CD4-positive, alpha-beta memory T cell (primary cell): ENCODE results near the gene SHH. TPM values are rescaled to one million over a fixed set of nuclear protein-coding genes. Genes with fewer than 3 reads are reported as not detected.
"Not testable (repeated sequence)": the region's sequence is repeated elsewhere in the genome, so short reads cannot be mapped to it uniquely, and the experiment has no call there.

Experiments
- CTCF ChIA-PET: fragments of 350-600 bp; sonication (Branson Sonifier 250); formaldehyde crosslinking; loops from one replicate; lab custom pipeline; 2021; ENCODE audit warnings: inconsistent platforms; ENCODE audit not compliant: partially characterized antibody; lab: Charles Lee
- POLR2A ChIA-PET: fragments of 350-600 bp; sonication (Branson Sonifier 250); formaldehyde crosslinking; loops from one replicate; lab custom pipeline; 2021; ENCODE audit not compliant: partially characterized antibody; lab: Charles Lee
- DNase-seq, 5 donors: peaks; one replicate each; pipeline versions ENCODE4 v3.0.0 to v3.0.0-alpha.2; 2020 to 2022; ENCODE audit warnings: mixed read lengths in 1 of 5
- H3K27ac ChIP-seq: one replicate; pipeline ENCODE4 v1.7.0; 2013; ENCODE audit warnings: low read depth, low read length
- H3K27me3 ChIP-seq: 2 replicates; pipeline ENCODE4 v1.7.0; 2013; ENCODE audit warnings: mild to moderate bottlenecking, low read length, moderate library complexity; ENCODE audit not compliant: insufficient read depth
- H3K36me3 ChIP-seq: 2 replicates; pipeline ENCODE4 v1.7.0; 2013; ENCODE audit warnings: mild to moderate bottlenecking, low read length, moderate library complexity; ENCODE audit not compliant: insufficient read depth
- H3K4me1 ChIP-seq: 2 replicates; pipeline ENCODE4 v1.7.0; 2013; ENCODE audit warnings: mild to moderate bottlenecking, low read length, moderate library complexity; ENCODE audit not compliant: insufficient read depth
- H3K4me3 ChIP-seq, 2 donors: one replicate each; pipeline ENCODE4 v1.7.0; 2013; ENCODE audit warnings: low read length in 2 of 2, mild to moderate bottlenecking in 1 of 2
- H3K9me3 ChIP-seq, 2 donors: one replicate each; pipeline ENCODE4 v1.7.0; 2013; ENCODE audit warnings: low read length in 2 of 2, control low read depth in 1 of 2; ENCODE audit not compliant: control insufficient read depth in 1 of 2
- H3K27ac Mint-ChIP-seq, 7 donors: one replicate each; pipeline ENCODE4 v1.8.0; 2020 to 2021; ENCODE audit warnings: mixed read lengths in 7 of 7, mild to moderate bottlenecking in 6 of 7, inconsistent platforms in 3 of 7, moderate library complexity in 3 of 7
- H3K27me3 Mint-ChIP-seq, 2 donors: one replicate each; pipeline ENCODE4 v1.8.0; 2020 to 2021; ENCODE audit warnings: mixed read lengths in 2 of 2
- H3K36me3 Mint-ChIP-seq, 2 donors: one replicate each; pipeline ENCODE4 v1.8.0; 2020 to 2021; ENCODE audit warnings: mixed read lengths in 2 of 2, inconsistent platforms in 1 of 2, mild to moderate bottlenecking in 1 of 2
- H3K4me1 Mint-ChIP-seq, 4 donors: one replicate each; pipeline ENCODE4 v1.8.0; 2020 to 2021; ENCODE audit warnings: mixed read lengths in 4 of 4, mild to moderate bottlenecking in 1 of 4
- H3K4me3 Mint-ChIP-seq, 8 donors: one replicate each; pipeline ENCODE4 v1.8.0; 2020 to 2021; ENCODE audit warnings: mixed read lengths in 8 of 8, mild to moderate bottlenecking in 7 of 8, moderate library complexity in 6 of 8, inconsistent platforms in 3 of 8
- H3K9me3 Mint-ChIP-seq, 8 donors: one replicate each; pipeline ENCODE4 v1.8.0; 2020 to 2021; ENCODE audit warnings: mixed read lengths in 8 of 8, mild to moderate bottlenecking in 5 of 8, inconsistent platforms in 3 of 8, moderate library complexity in 1 of 8
- intact Hi-C: fragments of 100-400 bp; cut with micrococcal nuclease; formaldehyde crosslinking; loops from one replicate; pipeline ENCODE4 v1.15.1; 2023
- polyA plus RNA-seq, 2 donors: library from polyadenylated mRNA; unstranded; fragments of 300-500 nt; fragmentation: Illumina TruSeq; gene quantifications; one replicate each; pipeline ENCODE4 v1.2.3, GENCODE V29; 2021
- total RNA-seq, 2 experiments: library from RNA; stranded (reverse); gene quantifications; one replicate each; pipeline ENCODE4 v1.2.3, GENCODE V29; 2021

Gene SHH
- total and polyA plus RNA-seq, 4 experiments from 2014 or later = 0.03 TPM; not detected in 3

- intact Hi-C loops, DNase-seq, H3K27ac ChIP-seq, H3K27ac Mint-ChIP-seq, H3K4me3 ChIP-seq, H3K4me3 Mint-ChIP-seq, H3K4me1 Mint-ChIP-seq, H3K9me3 ChIP-seq, H3K27me3 ChIP-seq, H3K4me1 ChIP-seq, H3K36me3 ChIP-seq, POLR2A ChIA-PET, H3K36me3 Mint-ChIP-seq, H3K9me3 Mint-ChIP-seq: not testable (repeated sequence)
- H3K27me3 Mint-ChIP-seq = peaks cover 15 to 27% of the 10 kb centered on the region in 2 donors
- CTCF ChIA-PET = interaction anchor here (2.1 kb wide), 1 partner anchor 19 kb away, joined by 7 read pairs; no protein-coding TSS in a partner anchor
These were observed 5.3 kb upstream of the SHH start for GRCh38 chr7:155817515-155817914.

DNA sequence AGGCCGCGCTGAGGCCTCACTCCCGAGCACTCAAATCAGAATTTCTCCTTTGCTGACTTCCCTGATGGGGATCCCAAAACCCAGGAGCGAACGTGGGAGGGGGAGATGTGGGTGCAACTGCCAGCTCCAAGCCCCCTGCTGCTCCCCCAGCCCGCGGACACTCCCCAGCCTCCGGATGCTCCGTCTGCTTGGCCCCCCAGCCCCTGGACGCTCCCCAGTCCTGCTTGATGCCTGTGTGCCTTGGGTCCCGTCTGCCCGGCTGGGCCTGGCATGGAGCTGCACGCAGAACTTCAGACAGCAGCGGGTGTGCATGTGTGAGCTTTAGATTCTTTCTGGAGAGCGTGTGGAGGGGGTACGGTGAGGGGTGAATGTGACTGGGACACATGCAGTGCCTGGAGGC, 4.7 kb upstream of the SHH start:
- Histone ChIP-seq H3K4me1 (no peaks in the 10 kb centered on the region), H3K36me3 (no peaks in the 10 kb centered on the region), H3K9me3 (no peaks in the 10 kb centered on the region), H3K27me3 (no peaks in the 10 kb centered on the region), H3K4me3 (no peak overlapping the region), H3K27ac (no peak overlapping the region)
- H3K36me3 Mint-ChIP-seq = no peaks in the 10 kb centered on the region
- DNase-seq = no peak
- intact Hi-C loops = no loop called here
- no peak overlapping the region for H3K27ac Mint-ChIP-seq
- CTCF ChIA-PET = interaction anchor here (2.1 kb wide), 1 partner anchor 18 kb away, joined by 7 read pairs; no protein-coding TSS in a partner anchor
- no peak overlapping the region for H3K4me3 Mint-ChIP-seq
- no peaks in the 10 kb centered on the region for H3K9me3 Mint-ChIP-seq
- peaks cover 4 to 10% (median 6%) of the 10 kb centered on the region in 4 donors for H3K4me1 Mint-ChIP-seq
- peaks cover 20 to 32% of the 10 kb centered on the region in 2 donors for H3K27me3 Mint-ChIP-seq
- POLR2A ChIA-PET = no interaction called here

DNA sequence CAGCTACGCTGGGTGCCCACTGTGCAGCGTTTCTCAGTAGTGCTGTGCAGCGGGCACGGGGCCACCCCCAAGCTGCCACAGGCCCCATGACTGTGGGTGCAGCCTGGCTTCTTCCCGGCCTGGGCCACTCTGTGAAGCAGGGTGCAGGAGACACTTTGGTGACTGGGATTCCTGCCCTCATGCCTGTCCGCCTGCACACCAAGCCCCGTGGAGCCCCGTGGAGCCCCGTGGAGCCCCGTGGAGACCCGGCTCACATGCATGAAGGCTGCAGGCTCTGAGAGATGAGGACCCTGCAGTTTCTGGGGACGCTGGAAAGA, 3.9 kb upstream of the SHH start:
- no peaks in the 10 kb centered on the region for H3K36me3 ChIP-seq
- H3K4me3 ChIP-seq = no peak overlapping the region
- ChIA-PET POLR2A (no interaction called here), CTCF (interaction anchor here (2.1 kb wide), 1 partner anchor 18 kb away, joined by 7 read pairs; no protein-coding TSS in a partner anchor)
- Mint-ChIP-seq H3K27ac (no peak overlapping the region), H3K9me3 (no peaks in the 10 kb centered on the region), H3K4me3 (no peak overlapping the region), H3K27me3 (peaks cover 29 to 37% of the 10 kb centered on the region in 2 donors), H3K4me1 (peaks cover 9 to 17% (median 12%) of the 10 kb centered on the region in 4 donors), H3K36me3 (no peaks in the 10 kb centered on the region)
- no peaks in the 10 kb centered on the region for H3K9me3 ChIP-seq
- peaks cover 6% of the 10 kb centered on the region for H3K27me3 ChIP-seq
- H3K27ac ChIP-seq = no peak overlapping the region
- intact Hi-C loops = no loop called here
- no peaks in the 10 kb centered on the region for H3K4me1 ChIP-seq
- peak in 1 of 5 donors; percentile 11 for DNase-seq

GRCh38 chr7:155815332-155816191, 3.3 kb upstream of the SHH start:
- H3K4me1 Mint-ChIP-seq = peaks cover 9 to 23% (median 16%) of the 10 kb centered on the region in 4 donors
- H3K4me3 ChIP-seq = no peak overlapping the region
- ChIA-PET POLR2A (no interaction called here), CTCF (no interaction called here)
- H3K9me3 ChIP-seq = no peaks in the 10 kb centered on the region
- DNase-seq = peak; percentile 5 to 39 (median 31)
- H3K4me3 Mint-ChIP-seq = peak overlapping the region in 4 of 8 donors; percentile 13 to 74 (median 50)
- no peaks in the 10 kb centered on the region for H3K36me3 ChIP-seq
- no peak overlapping the region for H3K27ac ChIP-seq
- H3K27me3 ChIP-seq = peaks cover 9% of the 10 kb centered on the region
- no peaks in the 10 kb centered on the region for H3K9me3 Mint-ChIP-seq
- H3K27ac Mint-ChIP-seq = peak overlapping the region in 1 of 7 donors; percentile 52
- intact Hi-C loops = loop anchor here (2.0 kb wide), 1 partner anchor 999 kb away; no protein-coding TSS in a partner anchor
- H3K4me1 ChIP-seq = no peaks in the 10 kb centered on the region
- H3K27me3 Mint-ChIP-seq = peaks cover 32 to 42% of the 10 kb centered on the region in 2 donors
- H3K36me3 Mint-ChIP-seq = no peaks in the 10 kb centered on the region

DNA sequence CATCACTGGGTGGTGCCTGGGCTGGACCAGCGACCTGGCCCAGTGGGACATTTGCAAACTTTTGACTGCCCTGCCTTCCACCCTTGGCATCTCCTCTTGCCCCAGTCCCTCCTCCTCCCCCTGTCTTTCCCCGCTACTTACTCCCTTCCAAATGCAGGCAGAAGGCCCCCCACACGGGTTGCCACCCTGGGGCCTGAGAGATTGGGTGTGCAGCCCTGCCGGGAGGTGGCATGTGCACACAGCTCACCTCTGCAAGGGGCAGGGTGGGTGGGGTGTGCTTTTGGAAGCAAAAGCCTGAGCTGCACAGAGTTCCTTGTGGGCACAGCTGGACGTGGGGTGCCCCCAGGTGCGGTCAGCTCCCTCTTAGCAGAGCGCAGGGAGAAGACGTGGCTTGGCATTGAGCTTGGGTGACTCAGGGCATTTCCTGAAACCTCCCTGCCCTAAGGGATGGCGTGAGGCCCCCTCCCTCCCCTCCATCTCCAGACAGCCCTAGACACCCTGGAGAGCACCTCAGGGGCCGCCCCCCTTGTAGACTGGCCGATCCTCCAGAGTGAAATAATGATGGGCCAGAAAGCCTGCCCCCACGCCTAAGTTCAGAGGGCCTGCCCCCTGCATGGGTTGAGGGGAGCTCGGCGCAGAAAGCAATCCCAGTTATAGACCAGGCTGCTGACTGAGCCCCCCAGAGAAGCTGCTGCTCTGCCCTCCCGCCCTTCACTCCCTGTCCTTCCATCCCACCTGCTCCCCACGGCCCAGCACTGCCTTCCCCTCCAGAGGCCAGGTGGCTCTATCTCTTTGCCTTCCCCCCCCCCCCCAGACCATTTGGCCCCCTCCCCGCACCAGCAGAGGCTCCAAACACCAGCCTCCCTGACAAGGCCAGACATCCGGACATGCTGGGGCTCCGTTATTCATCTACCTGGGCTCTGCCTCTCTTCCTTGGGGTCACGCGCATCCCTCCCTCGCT, 2.3 kb upstream of the SHH start:
- Histone ChIP-seq H3K4me1 (no peaks in the 10 kb centered on the region), H3K4me3 (no peak overlapping the region), H3K9me3 (no peaks in the 10 kb centered on the region), H3K27ac (no peak overlapping the region), H3K27me3 (peaks cover 12% of the 10 kb centered on the region), H3K36me3 (no peaks in the 10 kb centered on the region)
- Mint-ChIP-seq H3K36me3 (no peaks in the 10 kb centered on the region), H3K9me3 (no peaks in the 10 kb centered on the region), H3K4me1 (peaks cover 9 to 23% (median 16%) of the 10 kb centered on the region in 4 donors), H3K27ac (no peak overlapping the region), H3K27me3 (peaks cover 34 to 43% of the 10 kb centered on the region in 2 donors), H3K4me3 (no peak overlapping the region)
- ChIA-PET CTCF (no interaction called here), POLR2A (no interaction called here)
- intact Hi-C loops = loop anchor here (2.0 kb wide), 1 partner anchor 1000 kb away; no protein-coding TSS in a partner anchor
- peak in 1 of 5 donors; percentile 20 for DNase-seq

- Mint-ChIP-seq H3K27ac (peak overlapping the region in 1 of 7 donors; percentile 29), H3K27me3 (peaks cover 38 to 47% of the 10 kb centered on the region in 2 donors), H3K36me3 (no peaks in the 10 kb centered on the region), H3K9me3 (no peaks in the 10 kb centered on the region), H3K4me3 (no peak overlapping the region), H3K4me1 (peaks cover 9 to 29% (median 16%) of the 10 kb centered on the region in 4 donors)
- Histone ChIP-seq H3K27me3 (peaks cover 12% of the 10 kb centered on the region), H3K27ac (no peak overlapping the region), H3K9me3 (no peaks in the 10 kb centered on the region), H3K4me1 (no peaks in the 10 kb centered on the region), H3K4me3 (no peak overlapping the region), H3K36me3 (no peaks in the 10 kb centered on the region)
- ChIA-PET POLR2A (no interaction called here), CTCF (interaction anchor here (0.6 kb wide), 1 partner anchor 18 kb away, joined by 3 read pairs; no protein-coding TSS in a partner anchor)
- intact Hi-C loops = loop anchor here (2.0 kb wide), 1 partner anchor 1001 kb away; no protein-coding TSS in a partner anchor
- DNase-seq = peak in 1 of 5 donors; percentile 21
These were observed 1.5 kb upstream of the SHH start for GRCh38 chr7:155813546-155814315.
